CD4-positive, alpha-beta T cell treated with Interleukin-21 for 1 hour (primary cell): ENCODE measurements around the gene ZFR2.

Source experiments
- DNase-seq: peaks from one replicate; pipeline ENCODE4 v3.0.0-alpha.2; 2020

Gene ZFR2

DNA sequence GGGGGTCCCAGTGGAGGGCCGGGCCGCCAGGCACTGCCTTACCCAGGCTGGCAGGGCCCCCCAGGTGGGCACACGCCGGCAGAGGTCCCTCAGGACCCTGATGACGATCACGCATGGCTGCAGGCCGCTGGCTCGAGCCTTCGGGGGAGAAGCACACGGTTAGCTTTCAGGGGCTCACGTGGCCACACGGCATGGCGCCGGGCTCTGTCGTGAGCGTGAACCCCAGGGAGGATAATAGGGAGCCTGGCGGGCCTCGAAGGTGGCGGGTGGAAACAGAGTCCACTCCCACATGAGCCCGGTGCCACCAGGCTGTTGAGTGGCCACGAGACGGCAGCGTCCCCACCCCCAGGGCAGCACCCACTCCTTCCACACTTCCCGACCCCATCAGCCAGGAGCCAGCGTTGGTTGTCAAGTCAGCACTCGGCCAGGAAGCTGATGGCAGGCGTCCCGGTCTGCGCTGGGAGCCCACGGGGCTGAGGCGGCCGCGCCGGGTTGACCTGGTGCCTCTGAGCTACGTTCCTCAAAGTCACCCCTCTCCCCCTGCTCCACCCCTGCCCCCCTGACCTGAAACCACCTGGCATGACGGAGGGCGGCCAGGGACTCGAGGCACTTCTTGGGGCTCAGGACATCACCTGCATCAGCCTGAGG, 58.0 kb downstream of the ZFR2 start:
- no peak for DNase-seq

DNA sequence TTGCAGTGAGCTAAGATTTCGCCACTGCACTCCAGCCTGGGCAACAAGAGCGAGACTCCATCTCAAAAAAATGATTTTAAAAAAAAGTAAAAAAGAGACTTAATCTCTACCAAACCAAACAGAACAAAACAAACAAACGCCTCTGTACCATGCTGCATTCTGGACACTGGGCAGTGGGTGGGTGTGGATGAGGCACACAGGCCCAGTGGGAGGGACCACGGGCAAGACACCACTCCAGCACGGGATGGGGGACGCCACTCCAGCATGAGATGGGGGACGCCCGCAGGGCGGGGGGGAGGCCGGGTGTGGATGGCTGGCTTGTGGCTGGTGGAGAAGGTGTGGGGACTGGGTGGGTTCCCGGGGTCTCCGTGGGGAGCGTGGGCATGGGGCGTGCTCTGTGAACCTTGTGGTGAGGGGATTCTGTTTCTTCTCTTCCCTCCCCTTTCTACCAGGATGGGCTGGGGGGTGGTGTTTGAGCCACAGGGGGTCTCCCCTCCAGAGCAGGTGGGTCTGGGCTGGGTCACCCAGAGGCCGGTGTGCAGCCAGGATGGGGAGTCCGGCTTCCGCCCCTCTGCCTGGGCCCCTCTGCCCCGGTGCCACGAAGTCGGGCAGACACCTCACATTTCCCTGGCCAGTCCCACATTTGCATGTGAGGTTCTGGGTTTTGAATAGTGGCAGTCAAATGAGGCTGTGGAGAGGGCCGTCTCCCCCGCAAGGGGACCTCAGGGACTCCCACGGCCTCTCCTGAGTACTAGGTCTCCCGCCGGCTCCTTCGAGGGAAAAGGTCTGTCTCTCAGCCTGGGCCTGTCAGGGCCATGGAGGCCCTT, 58.7 kb downstream of the ZFR2 start:
- DNase-seq = no peak

DNA sequence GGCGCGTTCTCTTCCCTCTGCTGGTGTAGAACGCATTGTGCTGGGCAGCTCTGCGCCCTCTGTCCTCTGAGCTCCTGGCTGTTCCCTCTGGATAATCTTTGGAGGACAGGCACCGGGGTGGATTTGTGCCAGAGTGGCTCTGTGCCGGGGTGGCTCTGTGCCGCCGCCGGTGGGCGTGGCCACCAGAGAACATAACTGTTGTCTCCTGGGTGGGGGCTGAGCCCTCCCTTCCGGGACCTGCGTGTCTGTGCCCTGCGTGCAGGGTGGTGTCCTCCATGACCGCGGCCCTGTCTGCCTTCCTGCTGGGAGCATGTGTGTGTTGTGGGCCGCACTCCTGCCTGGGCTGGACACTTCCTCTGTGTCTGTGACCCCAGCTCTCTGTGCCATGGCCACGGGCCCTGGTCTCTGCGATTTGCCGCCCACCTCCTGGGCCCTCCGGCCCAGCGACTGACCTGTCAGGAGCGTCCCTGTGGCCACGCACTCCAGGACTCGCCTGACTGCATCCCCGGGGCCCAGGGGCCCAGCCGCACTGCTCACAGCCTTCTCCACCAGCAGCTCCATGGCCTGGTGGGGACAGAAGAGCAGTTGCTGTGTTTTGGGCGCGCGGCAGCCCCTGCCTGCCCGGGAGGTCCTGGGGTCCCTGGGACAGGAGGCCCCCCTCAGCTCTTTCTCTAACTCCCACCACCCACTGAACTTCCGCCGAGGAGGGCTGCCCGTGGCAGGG, 60.3 kb downstream of the ZFR2 start:
- no peak for DNase-seq

DNA sequence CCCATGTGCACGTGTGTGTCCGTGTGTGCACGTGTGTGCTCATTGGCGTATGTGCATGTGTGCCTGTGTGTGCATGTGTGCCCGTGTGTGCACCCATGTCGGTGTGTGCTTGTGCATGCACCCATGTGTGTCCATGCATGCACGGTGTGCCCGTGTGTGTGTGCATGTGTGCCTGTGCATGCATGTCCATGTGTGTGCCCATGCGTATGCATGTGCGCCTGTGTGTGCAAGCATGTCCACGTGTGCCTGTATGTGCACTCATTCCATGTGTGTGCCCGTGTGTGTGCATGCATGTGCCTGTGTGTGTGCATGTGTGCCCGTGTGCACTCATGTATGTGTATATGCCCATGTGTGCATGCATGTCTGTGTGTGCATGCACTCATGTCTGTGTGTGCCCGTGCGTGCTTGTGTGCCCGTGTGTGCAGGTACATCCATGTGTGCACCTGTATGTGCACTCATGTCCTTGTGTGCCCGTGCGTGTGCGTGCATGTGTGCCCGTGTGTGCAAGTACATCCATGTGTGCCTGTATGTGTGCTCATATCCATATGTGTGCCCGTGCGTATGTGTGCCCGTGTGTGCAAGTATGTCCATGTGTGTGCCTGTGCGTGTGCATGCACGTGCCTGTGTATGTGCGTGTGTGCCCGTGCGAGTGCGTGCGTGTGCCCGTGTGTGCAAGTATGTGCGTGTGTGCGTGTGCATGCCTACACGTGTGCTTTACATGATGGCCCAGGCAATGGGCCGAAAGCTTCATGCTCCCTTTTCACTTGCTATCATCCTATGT, 61.1 kb downstream of the ZFR2 start:
- DNase-seq = no peak

DNA sequence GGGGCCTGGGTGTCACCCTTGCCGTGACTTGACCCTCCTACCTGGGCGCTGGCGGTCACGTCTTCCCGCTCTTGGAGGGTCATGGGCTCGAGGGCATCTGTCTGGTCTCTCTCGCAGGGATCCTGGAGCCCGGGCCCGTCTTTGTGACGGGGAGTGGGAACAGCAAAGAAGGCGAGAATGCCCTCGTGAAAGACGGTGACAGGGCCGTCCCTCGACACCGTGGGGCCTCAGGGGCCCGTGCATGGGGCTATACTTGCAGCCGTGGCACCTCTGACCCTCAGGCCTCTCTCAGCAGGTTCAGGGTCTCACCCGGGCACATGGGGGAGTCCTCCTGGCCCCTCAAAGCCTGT, 61.7 kb downstream of the ZFR2 start:
- DNase-seq = no peak

DNA sequence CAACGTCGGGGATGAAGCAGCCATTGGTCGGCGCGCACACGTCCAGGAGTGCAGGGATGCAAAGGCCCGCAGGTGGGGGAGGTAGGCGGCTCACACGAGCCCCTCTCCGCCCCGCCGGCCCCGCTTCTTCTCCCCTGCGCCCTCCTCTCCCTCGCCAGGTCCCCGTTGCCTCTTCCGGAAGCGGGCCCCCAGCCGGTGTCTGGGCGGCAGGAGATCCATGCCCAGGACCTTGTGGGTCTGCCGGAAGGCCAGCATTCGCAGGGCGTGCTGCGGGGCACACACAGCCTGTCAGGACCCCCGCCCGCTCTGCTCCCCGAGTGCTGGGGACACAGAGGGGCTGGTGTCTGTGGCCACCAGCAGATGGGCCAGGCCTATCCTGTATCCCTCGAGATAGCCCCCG, 63.0 kb downstream of the ZFR2 start:
- DNase-seq = no peak

DNA sequence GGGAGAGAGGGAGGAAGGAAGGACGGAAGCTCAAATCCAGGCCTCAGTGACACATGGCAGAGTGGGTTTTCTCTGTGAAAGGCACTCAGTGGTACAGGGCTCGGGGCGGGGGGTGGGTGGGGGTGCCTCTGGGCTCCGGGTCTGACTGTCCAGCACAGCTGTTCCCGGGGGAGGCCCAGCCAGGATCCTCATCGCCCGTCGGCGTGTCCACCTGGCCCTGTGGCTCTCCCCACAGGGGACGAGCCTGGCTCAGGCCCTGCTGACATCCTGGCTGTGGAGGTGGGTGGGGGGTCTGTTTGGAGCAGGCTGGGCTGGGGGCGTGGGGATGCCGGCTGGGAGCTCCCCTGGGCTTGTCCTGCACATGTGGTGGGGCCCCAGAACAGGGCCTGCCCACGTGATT, 64.4 kb downstream of the ZFR2 start:
- DNase-seq = no peak

DNA sequence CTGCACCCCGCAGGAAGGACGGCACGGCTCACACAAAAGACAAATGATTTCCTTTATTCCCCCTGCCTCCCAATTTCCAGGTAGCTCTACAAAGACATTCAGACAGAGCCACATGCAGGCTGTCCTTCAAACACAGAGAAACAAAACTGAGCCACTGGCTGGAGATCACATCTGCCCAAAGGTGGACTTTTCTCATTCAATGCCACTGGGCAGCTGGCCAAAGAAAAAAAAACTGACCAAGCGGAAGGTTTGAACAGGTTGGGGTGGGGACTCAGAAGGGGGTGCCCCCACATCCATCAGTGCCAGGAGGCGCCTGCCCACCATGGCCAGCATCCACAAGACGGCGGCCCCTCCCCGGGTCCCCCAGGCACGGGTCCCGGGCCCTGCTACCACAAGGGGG, 64.9 kb downstream of the ZFR2 start:
- no peak for DNase-seq

DNA sequence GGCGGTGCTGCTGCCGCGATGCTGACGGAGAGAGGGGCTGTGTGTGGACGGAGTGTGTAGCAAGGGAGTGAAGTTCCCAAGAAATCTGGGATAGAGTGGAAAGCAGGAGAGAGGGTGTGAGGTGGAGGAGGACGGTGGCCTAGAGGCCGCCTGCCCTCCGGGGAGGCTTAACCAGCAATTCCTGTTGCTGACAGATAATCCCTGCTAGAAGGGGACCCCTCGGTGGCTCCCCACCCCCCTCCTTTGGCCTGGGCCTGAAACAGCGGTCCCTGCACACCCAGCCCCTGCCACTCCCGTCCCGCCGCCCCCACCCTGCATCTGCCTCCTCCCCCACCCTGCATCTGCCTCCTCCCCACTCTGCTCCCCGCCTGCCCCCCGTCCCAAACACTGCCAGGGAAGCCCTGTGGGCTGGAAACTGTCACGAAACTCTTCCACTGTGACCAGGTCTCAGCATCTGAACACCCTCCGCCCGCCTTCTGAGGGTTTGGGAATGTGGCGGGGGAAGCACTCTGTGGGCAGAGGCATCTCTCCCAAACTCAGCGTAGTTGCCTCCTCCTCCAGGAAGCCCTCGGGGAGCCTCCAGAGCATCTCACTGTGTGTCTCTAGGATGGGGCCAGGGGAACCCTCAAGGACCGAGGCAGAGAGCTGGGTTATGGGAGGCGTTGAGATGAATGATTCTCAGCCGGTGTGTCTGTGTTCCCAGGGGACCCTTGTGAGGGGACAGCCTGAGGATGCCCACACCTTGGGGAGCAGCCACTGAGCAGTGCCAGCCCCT, 65.5 kb downstream of the ZFR2 start:
- DNase-seq = no peak

DNA sequence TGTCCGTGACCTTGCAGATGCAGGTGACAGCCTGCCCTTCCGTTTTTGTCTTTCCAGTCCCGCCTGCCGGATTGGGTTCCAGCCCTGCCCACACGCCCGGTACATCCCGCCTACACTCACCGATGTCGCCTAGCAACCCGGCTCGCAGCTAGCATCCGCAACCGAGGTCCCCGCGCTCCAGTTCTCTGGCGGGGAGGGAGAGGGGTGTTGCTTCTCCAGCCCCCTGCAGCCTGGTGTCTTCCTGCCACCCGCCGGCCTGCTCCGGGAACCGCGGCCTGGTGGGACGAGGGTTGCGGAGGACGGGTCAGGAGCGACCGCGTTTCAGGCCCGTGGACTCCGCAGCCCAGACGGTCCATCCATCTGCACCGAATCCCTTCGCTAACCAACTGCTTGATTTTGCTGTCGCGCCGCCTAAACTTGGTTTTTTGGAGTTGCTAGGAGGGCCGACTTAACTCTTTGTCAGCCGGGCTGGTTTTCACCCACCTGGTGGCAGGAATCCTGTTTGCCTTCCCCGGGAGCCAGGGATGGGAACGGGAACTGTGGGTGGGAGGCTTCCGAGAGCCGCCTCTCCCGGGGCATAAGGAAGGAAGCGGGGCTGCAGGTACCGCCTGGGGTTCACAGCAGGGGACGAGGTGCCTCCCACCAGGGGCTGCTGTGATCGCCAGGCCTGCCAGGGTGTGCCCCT, 67.3 kb downstream of the ZFR2 start:
- DNase-seq = peak; percentile 65

DNA sequence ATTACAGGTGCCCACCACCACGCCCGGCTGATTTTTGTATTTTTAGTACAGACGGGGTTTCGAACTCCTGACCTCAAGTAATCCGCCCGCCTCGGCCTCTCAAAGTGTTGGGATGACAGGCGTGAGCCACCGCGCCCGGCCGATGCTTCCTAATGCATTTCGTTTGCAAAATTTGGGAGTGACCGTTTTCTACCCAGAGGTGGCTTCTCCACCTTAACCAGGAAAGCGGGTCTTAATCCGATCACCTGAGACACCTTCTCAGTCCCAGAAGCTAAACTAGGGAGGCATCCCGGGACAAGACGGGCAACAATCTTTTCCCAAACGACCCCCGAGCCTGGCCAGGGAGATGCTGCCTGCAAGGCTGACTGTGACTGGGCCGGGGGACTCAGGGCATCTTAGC, 67.8 kb downstream of the ZFR2 start:
- no peak for DNase-seq

DNA sequence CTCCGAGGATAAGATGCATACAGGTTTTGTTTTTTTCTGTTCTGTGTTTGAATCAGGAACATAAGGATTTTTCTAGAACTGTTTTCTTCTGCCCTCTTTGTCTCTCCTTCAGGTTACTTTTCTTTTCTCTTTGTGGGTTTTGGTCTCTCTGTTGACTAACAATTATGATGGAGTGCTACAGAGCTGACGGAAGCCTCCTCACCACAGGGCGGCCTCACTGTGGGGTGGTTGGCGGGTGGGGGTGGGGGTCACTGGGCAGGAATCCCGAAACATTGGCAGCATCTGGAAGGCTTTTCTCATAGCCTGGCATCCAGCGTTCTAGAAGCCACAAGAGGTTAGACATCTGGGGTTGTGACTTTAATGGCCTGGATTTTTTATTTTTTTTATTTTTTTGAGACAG, 70.7 kb downstream of the ZFR2 start:
- peak; percentile 59 for DNase-seq

DNA sequence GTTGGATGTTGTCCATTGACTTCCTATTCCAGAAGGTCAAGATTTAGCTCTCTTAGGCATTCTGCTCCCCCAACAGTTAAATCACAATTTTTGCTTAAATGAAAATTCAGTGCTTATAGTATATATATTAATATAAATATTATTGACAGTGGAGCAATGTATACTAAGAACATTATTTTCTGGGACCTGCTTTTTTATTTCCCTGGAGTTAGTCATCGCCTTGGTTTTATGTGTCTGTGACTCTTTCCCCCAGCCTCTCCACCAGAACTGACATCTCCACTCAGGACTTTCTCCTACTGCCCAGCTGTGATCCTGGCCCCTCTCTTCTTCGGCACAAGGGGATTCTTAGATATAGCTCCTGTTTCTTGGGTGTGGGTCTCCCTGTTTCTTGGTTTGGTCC, 72.5 kb downstream of the ZFR2 start:
- no peak for DNase-seq

DNA sequence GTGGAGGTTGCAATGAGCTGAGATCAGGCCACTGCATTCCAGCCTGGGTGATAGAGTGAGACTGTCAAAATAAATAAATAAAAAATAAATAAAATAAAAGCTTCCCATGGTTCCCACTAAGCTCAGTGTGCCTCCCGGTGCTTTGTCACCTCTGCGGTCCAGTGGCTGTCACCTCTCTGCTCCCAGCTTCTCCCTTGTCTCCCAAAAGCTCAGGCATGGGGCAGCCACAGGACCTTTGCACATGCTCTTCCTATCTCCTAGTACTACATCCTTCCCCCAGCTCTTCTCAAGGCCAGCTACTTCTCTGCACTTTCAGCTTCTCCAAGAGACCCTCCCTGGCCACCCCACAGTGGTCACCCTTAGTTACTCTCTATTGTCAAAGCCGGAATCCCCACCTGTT, 75.0 kb downstream of the ZFR2 start:
- DNase-seq = no peak

DNA sequence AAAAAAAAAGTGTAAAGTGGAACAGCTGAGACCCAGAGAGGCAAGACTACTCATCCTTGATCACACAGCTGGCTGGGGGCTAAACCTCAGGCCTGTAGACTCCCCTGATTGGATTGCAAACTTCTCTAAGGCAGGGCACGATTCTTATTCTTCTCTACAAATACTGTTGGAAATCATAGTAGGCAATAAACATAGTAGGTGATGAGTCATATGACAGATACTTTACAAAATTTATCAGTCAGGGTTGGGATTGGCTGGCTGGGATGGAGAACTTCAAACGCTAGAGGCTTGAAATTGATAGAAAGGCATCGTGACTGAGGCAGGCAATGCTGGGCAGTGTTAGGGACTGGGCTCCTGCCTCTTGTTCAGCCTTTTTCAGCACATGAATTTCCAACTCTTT, 76.7 kb downstream of the ZFR2 start:
- DNase-seq = no peak

DNA sequence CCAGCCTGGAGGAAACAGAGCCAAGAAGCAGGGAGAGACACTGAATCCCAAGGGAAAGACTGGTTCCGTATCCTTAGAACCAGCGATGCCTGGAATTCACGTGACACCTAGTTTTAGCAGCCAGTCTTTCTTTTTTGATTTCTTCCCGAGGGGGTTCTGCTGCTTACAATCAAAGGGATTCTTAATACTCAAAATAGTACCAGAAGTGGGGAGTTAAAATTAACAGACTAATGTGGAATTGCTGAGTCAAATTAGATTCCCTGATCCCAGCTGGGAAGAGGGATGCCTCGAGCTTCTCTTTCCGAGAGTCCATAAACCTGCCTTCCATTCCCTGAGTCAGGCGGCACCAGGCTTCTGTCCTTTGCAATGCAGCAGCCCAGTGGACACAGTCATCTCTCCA, 77.9 kb downstream of the ZFR2 start:
- DNase-seq = no peak

DNA sequence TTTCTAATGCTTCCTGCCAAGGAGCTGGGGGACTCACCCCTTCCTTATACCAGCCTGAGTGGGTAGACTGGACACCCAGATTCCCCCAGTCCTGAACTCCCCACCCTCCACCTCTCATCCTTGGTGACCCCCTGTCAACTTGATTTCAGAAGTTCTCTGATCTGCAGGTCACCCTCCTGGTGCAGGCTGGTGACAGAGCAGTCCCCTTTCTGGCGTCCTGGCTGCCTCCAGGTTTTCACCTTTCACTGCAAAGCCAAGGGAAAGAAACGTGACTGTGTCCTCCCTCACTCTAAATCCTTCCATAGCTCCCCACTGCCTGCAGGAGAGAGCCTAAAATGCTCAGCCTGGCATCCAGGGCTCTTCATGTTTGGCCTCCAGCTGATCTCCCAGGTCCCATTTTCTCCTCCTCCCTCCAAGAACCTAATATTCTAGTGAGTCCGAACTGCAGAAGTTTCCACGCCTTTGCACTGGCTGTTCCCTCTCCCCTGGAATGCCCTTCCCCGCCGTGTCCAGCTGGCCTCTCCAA, 78.6 kb downstream of the ZFR2 start:
- DNase-seq = no peak

DNA sequence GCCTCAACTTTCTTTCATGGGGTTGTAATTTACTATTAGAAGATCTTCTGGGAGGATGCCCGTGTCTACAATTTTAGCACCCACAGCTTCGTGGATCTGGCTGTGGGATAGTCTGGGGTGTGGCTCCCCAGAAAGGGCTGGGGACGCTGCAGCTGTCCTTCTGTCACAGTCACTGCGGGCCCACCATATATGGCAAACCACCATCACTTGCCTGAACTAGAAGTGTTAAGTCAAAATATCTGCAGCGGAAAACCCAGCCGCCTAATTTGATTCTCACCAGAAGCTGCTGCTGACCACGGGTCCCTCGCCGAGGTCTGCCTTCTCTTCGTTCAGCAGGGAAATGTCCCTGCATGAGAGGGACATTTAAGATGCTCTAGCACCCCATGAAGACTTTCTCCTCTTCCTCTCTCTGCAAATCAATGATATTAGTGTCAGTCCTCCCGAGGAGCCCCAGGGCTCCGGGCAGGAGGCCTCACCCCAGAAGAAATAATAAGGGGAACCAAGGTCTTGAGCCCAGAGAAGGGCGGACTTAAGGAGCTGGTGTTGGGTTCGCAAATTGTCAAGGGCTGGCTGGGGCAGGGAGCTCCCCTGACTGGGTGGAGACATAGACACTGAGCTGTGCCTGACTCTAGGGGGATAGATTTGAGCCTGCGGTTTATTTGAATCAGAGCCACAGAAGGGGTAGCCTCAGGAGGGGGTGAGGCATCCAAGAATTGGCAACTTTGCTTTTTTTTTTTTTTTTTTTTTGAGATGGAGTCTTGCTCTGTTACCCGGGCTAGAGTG, 79.7 kb downstream of the ZFR2 start:
- peak; percentile 63 for DNase-seq

DNA sequence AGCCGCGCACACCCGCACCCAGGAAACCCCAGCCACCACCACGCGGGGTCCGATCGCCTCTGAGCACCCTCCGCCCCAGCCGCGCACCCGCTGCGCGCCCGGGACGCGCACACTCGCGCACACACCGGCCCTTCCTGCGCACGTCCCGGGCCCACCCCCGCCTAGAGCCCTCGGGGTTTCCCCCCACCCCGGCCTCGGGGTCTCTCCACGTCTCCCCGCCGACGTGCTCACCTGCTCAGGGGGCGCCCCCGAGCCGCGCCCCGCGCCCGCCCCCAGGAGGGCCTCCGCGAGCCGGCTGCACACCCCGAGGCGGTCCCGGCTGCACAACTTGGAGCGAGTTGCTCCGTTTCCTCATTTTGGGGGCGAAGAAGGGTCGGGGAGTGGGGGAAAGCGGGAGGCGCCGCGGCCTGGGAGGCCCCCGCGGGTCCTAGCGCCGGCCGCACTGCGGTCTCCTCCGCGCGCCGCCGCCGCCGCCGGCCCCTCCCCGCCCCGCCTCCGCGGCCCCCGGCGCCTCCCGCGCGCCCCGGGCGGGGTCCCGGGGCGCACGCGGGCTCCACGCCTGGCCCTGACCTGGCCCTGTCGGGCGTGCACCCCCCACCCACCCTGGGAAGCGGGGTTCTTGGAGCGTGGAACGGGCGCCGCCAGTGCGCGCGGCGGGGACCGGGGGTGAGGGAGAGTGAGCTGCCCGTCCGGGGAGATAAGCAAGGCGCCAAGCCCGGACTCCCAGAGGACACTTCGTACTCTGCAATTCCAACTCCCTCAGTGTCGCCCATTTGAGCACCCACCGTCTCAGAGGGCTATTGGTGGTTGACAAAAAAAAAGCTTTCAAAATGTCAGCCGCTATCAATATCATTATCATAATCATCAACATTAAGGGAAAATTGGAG, 82.7 kb downstream of the ZFR2 start, which contains the start of gene MATK:
Gene MATK (minus strand): TSS at position 444 of the 887 bp plus-strand sequence. CDS start 1,246 bp downstream, outside the sequence.
- peak; percentile 28 for DNase-seq
